HG02623 (cell line): Measurements from ENCODE around the gene CORO2B.

Experiments
- ATAC-seq: cut with Tn5 transposase; IDR thresholded peaks from one replicate; pipeline ENCODE4 v1.9.1; 2021; ENCODE audit warnings: moderate library complexity; ENCODE audit not compliant: unreplicated experiment

Gene CORO2B, protein sequence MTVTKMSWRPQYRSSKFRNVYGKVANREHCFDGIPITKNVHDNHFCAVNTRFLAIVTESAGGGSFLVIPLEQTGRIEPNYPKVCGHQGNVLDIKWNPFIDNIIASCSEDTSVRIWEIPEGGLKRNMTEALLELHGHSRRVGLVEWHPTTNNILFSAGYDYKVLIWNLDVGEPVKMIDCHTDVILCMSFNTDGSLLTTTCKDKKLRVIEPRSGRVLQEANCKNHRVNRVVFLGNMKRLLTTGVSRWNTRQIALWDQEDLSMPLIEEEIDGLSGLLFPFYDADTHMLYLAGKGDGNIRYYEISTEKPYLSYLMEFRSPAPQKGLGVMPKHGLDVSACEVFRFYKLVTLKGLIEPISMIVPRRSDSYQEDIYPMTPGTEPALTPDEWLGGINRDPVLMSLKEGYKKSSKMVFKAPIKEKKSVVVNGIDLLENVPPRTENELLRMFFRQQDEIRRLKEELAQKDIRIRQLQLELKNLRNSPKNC

DNA sequence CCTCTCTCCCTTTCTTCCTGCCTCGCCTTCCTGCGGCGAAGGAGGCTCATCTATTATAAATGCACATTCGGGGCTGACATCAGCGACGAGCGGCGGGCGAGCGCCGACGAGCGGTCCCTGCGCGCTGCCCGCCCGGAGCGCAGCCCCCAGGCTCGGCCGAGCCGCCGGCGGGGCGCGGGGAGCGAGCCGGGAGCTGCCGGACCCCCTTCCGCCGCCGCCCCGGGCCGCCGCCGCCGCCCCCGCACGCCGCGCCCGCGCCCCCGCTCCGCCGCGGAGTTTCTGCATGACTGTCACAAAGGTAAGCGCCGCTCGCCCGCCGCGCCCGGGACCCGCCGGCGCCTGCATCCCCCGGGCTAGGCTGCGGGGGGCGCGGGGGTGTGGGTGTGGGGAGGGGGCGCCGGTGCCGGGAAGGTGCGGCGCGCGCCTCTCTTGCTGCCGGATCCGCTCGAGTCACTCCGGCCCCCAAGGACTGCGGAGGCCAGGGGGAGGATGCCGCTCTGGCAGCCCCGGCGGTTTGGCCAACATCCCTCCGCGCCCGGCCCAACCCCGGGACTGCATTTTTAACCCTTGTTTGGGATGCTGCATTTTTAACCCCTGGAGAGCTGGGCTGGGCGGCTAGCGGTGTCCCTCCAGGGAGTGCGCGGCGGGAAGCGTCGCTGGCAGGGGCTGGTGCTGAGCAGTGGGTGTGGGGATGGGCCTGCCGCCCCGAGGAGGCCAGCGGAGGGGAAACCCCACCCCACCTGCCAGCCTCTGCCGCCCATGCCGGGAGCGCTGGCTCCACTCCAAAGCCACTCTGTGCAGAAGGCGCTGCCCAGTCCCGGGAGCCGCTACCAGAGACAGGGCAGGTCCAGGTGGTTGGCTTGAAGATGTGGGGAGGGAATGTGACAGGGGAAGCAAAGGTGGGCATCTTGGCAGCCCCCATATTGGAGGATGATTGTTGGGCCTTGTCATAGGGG is at the start of gene CORO2B:
Gene CORO2B (plus strand): TSS at position 14 of the 956 bp plus-strand sequence. CDS start 270 bp downstream, at position 284.
- ATAC-seq = no peak

DNA sequence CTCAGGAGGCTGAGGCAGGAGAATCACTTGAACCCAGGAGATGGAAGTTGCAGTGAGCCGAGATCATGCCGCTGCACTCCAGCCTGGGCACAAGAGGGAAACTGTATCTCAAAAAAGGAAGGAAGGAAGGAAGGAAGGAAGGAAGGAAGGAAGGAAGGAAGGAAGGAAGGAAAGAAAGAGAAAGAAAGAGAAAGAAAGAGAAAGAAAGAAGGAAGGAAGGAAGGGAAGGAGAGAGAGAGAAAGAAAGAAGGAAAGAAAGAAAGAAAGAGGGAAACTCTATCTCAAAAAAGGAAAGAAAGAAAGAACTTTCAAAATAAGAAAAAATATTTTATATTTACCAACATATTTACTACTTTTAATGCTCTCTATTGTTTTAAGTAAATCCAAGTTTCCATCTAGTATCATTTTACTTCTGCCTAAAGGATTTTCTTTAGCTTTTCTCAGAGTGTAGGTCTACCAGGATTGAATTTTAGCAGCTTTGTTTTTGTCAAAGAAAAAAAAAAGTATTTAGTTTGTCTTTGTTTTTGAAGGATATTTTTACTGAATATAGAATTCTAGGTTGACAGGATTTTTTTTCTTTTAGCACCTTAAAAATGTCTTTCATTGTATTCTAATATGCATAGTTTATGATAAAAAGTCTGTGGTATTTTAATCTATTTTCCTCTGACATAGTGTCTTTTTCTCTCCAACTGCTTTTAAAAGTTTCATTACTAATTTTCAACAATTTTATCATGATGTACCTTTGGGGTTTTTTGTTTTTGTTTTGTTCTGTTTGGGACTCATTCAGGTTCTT is 47.2 kb upstream of the CORO2B start:
- no peak for ATAC-seq

DNA sequence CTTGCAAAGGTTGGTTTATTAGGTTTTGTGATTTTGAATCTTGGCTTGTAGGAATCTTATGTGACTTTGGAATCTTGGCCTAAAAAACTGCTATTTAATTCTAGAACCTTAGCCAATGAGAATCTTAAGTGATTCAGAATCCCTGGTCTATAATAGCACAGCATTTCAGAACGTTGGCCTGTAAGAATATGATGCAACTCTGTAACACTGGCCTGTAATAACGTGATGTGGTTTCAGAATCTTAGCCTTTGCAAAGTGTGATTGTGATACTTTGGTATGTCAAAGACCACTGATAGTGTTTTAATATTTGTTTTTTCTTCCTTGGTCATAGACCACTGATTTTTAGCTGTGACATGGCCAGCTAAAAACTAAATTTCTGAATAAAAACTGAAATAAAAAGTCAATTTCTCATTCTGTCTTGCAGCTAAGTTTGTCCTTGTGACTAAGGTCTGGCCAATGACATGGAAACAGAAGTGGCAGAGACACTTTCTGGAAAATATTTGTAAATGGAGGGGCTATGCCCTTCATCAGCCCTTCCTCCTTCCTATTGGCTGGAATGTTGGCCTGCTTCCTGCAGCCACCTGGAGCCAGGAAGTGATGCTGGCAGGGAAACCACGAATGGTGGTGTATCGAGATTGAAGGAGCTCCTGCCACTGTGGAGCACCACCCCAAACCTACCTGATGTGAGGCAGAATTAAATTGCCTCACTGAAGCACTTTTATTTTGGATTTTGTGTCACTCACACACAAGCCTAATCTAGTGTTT is 42.3 kb upstream of the CORO2B start:
- ATAC-seq = no peak

DNA sequence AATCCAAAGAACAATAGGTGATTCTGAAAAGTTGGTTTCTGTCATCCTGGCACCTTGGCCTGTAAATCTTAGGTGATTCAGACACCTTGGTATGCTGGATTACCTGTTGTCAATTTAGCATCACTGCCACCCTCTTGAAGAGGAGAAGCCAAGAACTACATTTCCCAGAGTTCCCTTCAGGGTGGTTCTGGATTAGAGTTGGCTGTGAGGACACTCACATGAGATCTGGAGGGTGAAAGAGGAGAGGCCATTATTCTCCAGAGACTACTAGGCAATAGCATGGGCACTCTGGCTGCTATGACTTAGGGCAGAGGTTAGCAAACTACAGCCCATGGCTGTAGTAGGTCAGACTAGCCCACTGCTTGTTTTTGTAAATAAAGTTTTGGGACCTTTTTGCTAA is 41.7 kb upstream of the CORO2B start:
- ATAC-seq = no peak

DNA sequence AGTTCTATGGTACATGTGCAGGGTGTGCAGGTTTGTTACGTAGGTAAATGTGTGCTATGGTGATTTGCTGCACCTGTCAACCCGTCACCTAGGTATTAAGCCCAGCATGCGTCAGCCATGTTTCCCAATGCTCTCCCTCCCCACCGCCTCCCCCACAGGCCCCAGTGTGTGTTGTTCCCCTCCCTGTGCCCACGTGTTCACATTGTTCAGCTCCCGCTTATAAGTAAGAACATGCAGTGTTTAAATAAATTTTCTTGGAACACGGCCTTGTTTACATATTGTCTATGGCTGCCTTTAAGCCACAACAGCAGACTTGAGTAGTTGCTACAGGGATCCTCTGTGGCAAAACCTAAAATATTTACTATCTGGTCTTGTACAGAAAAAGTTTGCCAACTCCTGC is 41.3 kb upstream of the CORO2B start:
- ATAC-seq = no peak

DNA sequence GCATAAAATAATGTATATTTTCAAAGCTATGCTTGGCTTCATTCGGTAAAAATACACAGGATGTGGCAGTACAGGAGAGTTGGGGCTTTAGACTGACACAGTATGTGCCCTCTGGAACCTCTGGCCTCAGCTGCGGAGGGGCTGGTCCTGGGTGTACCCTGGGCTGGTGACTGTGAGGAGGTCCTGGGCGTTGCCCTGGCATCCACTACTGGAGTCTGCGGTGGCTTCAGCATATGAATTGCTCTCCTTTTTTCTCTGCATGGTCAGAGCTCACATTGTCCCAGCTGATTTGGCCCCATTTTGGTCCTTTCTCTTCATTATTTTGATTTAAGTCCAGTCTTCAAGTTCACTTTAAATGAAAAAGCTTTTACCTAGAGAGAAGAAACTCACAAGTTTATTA is 40.5 kb upstream of the CORO2B start:
- ATAC-seq = no peak

DNA sequence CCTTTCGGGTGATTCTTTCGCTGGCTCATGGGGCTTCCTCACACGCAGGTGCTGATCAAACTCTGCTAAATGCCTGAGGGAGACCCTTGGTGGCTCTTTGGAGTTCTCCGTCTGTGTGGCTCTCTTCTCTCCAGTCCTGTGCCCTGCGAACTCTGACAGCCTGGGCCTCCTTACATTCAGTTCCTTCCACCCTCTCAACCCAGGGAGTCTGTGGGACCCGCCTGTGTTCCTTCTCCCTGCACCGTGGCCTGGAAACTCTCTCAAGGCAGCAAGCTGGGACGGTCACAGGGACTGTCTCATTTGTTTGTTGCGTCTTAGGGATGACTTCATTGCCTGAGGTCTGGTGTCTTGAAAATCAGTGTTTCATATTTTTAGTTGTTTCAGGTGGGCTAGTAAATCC is 37.0 kb upstream of the CORO2B start:
- no peak for ATAC-seq

DNA sequence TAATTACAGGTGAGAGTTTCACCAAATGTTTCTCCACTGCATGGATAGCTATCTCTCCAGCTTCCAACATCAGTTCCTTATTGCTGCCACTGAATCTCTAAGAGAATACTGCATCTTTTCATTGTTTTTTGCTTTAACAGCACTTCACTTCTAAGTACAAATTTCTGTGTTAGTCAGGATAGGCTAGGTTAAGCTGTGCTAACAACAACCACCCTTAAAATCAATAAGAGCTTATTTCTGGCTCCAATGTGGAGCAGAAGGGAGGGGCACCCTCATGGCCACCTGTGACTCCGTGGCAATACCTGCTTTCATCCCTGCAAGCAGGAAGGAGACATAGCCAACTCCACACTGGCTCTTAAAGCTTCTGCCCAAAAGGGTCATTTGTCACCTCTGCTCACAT is 36.4 kb upstream of the CORO2B start:
- no peak for ATAC-seq

DNA sequence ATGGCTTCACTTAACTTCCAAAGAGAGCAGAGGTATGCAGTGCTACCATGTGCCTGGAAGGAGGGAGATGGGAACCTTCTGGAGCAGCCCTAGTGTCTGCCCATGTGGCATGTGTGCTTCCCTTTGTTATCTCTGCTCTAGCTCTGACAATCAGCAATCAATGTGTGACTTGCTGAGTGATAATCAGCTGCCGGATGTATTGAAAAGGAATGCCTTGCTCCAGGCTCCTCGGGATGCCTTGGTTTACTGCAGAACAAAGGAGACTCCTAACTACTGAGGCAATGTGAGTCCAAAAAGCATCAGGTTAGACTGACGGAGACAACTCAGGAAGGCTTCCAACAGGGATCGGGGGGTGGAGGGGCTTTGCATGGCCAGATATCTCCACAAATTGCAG is 36.0 kb upstream of the CORO2B start:
- ATAC-seq = no peak

DNA sequence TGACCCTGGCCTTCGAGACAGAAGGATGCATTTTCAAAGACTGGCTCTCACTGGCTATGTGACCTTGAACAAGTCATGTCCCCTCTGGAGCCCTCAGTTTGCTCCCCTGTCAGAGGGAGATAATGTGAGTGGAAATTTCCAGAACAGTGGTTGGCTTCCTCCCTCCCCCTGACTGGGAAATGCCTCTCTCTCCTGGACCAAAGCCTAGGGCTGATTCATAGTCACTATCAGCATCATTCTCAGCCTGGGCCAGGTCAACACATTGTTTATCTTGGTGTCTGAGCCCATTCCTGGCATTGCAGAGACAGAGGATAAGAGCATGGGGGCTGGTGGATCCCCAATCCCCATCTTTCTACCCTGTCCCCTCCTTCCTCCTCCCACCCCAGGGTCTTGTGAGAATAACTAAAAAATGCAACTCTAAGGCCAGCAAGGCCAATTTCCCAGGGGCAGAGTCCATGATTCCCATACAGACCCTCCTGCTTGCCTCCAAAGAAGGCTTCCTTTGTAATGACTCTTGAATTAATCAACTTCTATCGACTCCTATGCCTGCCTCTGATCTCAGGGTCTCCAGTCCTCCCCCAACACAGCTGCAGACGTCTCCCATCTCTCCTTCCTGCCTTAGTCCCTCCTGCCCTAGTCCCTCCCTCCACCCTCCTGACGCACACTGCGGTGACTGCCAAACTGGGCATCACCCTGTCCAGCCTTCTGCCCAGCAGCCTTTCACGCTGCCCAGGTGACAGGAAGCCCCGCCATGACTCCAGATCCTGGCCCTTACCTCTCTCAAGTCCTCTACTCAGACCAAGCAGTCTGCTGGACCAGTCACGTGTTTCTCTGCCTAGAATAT is 35.4 kb upstream of the CORO2B start:
- ATAC-seq = no peak

DNA sequence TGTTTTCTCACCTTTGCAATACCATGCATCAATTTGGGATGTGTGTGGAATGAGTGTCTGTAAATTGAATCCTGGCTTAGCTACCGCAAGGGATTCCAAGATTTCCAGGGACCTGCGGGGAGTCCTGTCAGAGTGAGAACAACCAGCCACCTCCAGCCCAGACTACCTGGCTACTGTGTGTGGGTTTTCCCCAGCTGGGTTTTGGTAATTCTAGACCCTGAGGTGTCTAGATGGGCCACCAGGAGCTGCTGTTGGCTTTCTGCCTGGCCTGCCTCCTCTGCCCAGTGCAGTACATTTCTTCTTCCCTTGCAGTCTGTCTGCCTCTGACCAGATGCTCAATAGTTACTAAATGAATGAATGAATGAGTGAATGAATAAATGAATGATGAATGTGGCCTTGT is 32.5 kb upstream of the CORO2B start:
- no peak for ATAC-seq

DNA sequence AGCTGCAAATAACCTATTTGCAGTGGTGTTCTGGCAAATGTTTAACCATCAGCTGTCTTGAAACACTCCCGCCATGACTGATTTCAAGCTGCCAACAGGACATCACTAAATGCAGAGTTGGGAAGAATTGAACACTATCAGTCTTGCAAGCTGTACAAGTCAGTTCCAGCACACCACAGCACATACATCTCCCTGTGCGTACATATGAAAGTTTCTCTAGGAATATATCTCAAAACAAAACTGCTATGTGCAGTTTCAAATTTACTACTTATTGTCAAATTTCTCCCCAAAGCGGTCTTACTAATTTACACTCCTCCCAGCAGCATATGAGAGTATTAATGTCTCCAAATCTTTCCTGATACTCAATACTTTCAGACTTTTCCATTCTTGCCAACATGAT is 30.4 kb upstream of the CORO2B start:
- ATAC-seq = no peak

DNA sequence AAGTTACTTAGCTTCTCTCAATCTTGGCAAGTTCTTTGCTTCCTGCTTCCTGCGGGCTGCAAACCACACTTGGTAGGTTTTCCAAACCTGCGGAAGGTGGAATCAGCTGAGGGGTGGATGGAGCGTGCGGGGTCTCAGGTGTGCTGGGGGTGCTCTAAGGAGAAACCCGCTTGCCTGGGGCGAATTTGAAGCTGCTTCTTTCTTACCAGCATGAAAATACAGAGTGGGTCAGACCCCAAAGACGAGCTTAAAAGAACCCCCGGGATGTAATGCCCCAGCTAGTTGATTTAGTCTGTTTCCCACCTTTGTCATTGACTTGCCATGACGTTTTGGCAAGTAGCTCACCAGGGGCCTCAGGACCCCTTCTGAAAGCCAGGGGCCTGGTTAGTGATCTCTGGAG is 28.8 kb upstream of the CORO2B start:
- ATAC-seq = no peak

DNA sequence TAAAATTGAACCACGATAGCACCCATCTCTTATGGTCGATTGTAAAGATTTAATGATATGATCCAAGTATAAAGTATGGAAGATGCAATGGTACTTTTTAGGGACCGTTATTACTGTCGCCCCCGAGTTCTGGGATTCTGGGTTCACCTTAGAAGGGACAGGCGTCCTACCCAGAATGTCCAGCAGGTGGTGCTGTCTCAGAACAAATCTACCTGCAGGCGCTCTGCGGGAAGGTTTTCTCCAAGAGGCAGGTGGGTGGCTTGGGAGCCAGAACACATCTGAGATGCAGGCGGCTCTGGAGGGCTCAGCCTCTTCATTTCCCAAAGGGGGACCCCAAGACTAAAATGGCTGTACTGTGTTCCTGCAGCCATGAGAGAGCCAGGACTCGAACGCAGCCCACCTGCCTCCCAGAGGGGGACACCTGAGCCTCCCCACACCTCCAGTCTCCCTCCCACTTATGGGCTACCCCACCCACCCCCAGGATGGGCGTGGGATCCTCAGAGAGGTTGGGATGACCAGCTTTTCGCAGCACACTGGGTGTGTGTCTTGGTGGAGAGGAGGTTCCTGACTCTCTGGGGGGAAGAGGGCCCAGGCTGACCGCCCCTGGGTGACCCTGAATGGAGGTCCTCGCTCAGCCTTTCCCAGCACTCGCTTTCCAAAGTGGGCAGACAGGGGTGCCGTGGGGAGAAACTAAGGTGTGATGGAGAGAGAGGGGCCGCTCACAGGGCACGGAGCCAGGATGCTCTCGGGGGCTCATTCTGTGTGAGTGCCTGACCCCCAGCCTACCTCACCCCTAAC is 28.1 kb upstream of the CORO2B start:
- ATAC-seq = no peak

DNA sequence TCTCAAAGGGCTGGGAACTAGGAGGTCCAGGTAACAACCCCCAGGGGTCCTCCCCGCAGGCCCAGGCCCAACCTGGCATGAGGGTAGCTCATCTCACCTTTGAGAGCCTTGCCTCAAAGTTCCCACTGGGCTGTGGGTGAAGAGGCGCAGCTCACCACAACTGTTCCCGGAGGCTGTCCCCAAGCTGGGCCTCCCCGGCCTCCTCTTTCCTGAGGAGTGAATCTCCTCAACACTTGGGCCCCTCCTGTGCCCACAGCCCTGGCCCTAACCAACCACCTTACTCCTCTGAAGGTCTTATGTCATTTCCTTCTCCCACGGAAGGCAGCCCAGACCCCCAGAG is 27.5 kb upstream of the CORO2B start:
- ATAC-seq = no peak

DNA sequence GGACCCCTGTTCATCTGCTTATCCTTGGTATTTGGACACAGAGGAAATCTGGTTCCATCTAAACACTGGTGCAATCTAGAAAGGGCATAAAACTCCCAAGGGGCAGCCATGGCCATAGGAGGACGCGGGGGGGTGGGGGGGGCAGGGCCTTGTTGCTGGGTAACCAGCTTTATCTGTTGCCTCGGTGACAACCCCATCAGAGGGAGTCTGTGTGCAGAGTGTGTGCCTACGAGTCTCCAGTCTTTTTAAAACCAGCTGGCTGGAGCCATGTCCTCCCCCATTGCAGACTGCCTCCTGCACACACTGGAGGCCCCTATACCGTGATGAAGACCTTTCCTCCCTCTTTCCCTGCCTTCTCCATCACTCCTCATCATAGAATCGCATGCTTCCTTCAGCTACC is 26.4 kb upstream of the CORO2B start:
- no peak for ATAC-seq

DNA sequence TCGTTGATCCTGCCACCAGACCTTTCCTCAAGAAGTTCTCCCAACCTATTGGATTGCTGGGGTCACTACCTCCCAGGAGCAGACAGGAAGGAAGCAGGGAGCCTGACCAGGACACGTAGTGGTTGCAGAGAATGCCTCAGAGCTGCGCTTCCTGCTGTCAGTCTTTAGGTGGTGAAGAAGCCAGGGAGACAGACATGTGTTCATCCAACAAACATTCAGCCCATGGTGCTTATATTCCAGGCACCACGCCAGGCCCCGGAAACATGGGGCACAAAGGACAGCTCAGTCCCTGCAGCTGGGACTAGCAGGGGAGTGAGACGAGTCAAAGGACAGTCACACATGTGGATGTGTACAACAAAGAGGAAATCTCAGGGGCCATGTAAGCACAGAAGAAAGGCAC is 26.0 kb upstream of the CORO2B start:
- ATAC-seq = no peak

DNA sequence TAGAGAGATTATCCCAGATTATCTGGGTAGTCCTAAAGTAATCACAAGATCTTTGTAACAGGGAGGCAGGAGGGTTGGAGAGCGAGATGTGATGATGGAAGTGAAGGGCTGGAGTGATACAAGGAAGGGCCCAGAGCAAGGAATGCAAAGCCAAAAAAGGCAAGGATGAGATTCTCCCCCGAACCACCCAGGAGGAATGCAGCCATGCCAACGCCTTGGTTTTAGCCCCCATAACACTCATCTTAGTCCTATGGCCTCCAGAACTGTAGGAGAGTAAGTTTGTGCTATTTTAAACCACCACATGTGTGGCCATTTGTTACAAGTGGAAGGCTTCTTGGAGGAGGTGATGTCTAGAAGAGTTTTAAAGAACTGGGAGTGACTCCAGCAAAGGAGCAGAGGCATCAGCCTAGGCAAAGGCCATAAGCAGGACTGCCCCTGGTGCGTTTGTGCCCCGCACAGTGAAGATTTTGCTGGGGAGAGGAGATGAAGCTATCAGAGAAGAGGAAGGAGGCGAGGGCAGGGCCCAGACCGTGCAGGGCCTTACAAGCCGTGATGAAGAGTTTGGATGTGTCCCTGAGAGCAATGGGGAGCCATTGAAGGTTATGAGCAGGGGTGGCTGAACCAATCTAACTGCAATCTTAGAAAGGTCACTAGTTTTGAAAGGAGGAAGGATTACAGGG is 25.3 kb upstream of the CORO2B start:
- no peak for ATAC-seq
